ENCODE measurements around the gene PLVAP. TPM values are rescaled to one million over a fixed set of nuclear protein-coding genes. Genes with fewer than 3 reads are reported as not detected.

Gene PLVAP
- total RNA-seq, 1 donor from 2014 or later = 0.94 TPM

DNA sequence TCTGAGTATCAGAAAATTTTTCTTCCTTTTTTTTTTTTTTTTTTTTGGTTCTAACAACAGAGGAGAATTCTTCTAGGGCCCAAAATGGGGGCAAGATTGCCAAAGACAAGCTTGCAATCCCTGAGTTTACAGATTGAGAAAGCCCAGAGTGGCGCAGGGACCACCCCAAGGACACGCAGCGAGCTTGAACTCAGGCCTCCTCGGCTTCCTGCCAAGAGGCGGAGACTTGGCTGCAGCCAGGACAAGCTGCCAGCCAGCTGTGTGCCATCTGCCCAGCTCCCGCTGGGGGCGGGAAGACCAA lies 72.0 kb downstream of the PLVAP start:
- no peaks in the 10 kb centered on the region for H3K9me3 Mint-ChIP-seq
- DNase-seq (ENCODE audit: low spot score in 2 of 2, unreplicated experiment in 2 of 2) = no peak
- no peaks in the 10 kb centered on the region for H3K36me3 Mint-ChIP-seq
- peak overlapping the region; percentile 95 for H3K27ac Mint-ChIP-seq
- H3K4me1 Mint-ChIP-seq = peaks cover 38% of the 10 kb centered on the region
- no peaks in the 10 kb centered on the region for H3K27me3 Mint-ChIP-seq (ENCODE audit: low read depth)
- peak overlapping the region; percentile 90 for H3K4me3 Mint-ChIP-seq
- TF ChIP-seq, protein P1, sequence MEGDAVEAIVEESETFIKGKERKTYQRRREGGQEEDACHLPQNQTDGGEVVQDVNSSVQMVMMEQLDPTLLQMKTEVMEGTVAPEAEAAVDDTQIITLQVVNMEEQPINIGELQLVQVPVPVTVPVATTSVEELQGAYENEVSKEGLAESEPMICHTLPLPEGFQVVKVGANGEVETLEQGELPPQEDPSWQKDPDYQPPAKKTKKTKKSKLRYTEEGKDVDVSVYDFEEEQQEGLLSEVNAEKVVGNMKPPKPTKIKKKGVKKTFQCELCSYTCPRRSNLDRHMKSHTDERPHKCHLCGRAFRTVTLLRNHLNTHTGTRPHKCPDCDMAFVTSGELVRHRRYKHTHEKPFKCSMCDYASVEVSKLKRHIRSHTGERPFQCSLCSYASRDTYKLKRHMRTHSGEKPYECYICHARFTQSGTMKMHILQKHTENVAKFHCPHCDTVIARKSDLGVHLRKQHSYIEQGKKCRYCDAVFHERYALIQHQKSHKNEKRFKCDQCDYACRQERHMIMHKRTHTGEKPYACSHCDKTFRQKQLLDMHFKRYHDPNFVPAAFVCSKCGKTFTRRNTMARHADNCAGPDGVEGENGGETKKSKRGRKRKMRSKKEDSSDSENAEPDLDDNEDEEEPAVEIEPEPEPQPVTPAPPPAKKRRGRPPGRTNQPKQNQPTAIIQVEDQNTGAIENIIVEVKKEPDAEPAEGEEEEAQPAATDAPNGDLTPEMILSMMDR (IDR thresholded peaks at IDR 0.05; ENCODE audit: unreplicated experiment) = no peak

DNA sequence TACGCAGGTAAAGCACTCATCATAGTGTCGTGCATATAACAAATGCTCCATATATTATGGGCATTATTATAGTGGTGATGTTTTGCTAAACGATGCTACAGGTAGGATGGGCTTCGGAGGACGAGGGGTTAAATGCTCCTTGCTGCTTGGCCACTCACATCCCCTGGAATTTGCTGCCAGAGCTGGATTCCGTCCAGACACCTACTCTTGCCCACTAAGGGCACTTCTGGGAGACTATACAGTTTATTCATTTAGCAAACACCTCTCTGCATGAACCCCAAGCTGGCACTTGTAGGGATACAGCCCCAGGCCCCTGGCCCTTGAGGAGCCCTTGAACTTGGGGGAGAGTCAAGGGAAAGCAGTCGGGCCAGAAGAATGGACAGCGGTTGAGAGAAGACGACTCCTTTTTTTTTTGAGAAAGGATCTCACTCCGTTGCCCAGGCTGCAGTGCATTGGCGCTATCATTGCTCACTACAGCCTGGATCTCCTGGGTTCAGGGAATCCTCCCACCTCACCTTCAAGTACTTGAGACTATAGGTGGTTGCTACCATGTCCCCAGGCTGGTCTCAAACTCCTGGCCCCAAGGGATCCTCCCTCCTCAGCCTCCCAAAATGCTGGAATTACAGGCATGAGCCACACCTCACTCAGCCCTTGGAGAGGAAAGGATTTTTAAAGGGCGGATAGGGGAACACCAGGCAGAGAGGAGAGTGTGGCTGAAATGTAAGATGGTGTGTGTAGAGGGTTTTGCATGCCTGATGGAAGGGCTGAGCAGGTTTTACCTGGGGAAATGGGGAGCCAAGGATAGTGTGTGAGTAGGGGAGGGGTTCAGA lies 72.5 kb downstream of the PLVAP start:
- Mint-ChIP-seq H3K4me3 (peak overlapping the region; percentile 90), H3K27ac (peak overlapping the region; percentile 81), H3K4me1 (peaks cover 36% of the 10 kb centered on the region), H3K27me3 (ENCODE audit: low read depth) (no peaks in the 10 kb centered on the region), H3K9me3 (no peaks in the 10 kb centered on the region), H3K36me3 (no peaks in the 10 kb centered on the region)
- TF ChIP-seq, protein P1 (IDR thresholded peaks at IDR 0.05; ENCODE audit: unreplicated experiment) = no peak
- no peak for DNase-seq (ENCODE audit: low spot score in 2 of 2, unreplicated experiment in 2 of 2)

DNA sequence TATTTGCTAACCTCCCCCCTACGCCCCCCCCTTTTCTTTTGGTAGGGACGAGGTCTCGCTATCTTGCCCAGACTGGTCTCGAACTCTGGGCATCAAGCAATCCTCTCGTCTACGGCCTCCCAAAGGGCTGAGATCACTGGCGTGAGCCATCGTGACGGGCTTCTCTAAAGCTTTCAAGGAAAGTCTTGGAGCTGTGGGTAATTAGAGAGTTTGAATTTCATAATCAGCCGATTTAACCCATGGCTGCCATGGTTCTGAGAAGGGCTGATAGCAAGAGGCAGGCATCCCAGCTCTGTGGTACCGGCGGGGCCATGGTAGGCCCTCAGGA lies 73.2 kb downstream of the PLVAP start:
- H3K27me3 Mint-ChIP-seq (ENCODE audit: low read depth) = no peaks in the 10 kb centered on the region
- TF ChIP-seq, protein P1 (IDR thresholded peaks at IDR 0.05; ENCODE audit: unreplicated experiment) = no peak
- peak overlapping the region; percentile 75 for H3K4me3 Mint-ChIP-seq
- no peaks in the 10 kb centered on the region for H3K36me3 Mint-ChIP-seq
- no peaks in the 10 kb centered on the region for H3K9me3 Mint-ChIP-seq
- peaks cover 30% of the 10 kb centered on the region for H3K4me1 Mint-ChIP-seq
- no peak for DNase-seq (ENCODE audit: low spot score in 2 of 2, unreplicated experiment in 2 of 2)
- peak overlapping the region; percentile 53 for H3K27ac Mint-ChIP-seq

DNA sequence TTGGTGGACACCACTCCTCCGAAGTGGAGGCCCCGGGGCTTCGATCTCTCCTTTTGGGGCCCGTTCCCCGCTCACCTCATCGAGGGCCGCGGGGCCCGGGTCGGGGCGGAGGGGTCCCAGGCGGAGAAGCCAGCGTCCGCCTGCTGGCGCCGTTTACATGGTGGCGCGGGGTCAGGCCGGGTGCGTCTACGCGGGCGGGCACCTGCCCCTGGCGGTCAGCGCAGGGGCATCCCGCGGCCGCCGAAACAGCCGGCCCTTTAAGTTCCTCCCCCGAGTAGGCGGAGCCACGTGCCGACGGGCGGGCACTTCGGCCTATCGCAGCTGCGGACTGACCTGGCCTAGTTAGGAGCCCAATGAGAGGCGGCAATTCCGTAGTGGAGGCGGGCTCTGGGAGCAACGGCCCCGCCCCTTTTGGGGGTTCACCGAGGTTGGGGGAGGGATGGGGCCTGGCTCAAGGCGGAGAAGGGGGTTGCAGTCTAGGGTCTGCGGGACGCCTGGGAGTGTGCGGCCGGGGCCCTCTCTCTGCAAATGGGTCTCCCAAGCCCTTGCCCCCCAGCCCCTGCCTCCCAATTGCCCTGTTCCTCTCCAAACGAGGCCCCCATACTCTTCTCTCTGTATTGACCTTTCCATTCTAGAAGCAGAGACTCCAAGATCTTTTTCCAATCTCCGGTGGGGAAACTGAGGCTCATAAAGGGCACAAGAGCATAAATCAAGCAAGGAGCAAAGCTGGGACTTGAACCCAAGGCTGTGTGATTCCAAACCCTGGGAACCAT lies 73.8 kb downstream of the PLVAP start, which contains the start of gene ABHD8:
ABHD8 (minus strand) TSS at position 259 of the 773 bp plus-strand sequence. CDS start 1,809 bp downstream, outside the sequence.
- H3K4me1 Mint-ChIP-seq = peaks cover 30% of the 10 kb centered on the region
- peak; percentile 89 to 97 for DNase-seq (ENCODE audit: low spot score in 2 of 2, unreplicated experiment in 2 of 2)
- H3K27me3 Mint-ChIP-seq (ENCODE audit: low read depth) = no peaks in the 10 kb centered on the region
- H3K36me3 Mint-ChIP-seq = peaks cover 1% of the 10 kb centered on the region
- H3K4me3 Mint-ChIP-seq = peak within 1 kb of the TSS; percentile 75
- TF ChIP-seq, protein P1 (IDR thresholded peaks at IDR 0.05; ENCODE audit: unreplicated experiment) = peak; percentile 56
- no peaks in the 10 kb centered on the region for H3K9me3 Mint-ChIP-seq
- peak within 1 kb of the TSS; percentile 66 for H3K27ac Mint-ChIP-seq

DNA sequence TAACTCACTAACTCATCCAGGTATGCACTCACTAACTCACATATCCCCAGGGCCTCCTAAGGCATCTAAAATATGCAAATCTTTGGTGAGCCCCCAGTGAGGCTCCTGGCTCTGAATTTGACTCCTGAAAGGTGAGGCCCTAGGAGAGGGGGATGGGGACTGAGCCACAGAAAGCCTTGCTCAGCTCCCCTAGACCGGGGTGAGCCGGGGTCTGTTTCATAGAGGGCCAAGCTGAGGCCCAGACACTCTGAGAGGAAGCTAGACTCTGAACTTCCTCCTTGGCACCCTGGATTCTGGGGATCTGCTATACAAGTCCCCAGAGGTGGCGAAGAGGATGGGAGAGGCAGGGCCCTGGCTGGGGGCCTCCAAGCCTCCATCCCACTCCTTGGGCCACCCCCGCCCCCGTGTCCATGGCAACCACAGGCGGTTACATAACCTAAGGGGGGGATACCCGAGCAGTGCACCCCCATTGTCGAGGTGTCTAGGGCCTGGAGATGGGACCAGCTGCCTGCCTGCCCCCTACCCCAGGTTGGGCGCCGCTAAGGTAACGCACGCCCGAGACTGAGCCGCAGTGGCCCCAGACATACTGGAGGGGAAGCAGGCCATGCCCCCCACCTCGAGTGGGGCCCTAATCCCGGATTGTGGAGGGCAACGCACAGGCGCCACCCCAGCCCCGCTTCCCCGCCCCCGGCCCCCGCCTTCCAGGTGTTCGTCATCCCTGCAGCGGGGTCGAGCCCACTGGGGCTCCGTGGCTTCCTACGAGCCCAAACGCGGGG lies 74.6 kb downstream of the PLVAP start:
- peak in 1 of 2 experiments; percentile 49 for DNase-seq (ENCODE audit: low spot score in 2 of 2, unreplicated experiment in 2 of 2)
- Mint-ChIP-seq H3K36me3 (peaks cover 5% of the 10 kb centered on the region), H3K27me3 (ENCODE audit: low read depth) (no peaks in the 10 kb centered on the region), H3K27ac (peak overlapping the region; percentile 66), H3K9me3 (no peaks in the 10 kb centered on the region), H3K4me3 (peak overlapping the region; percentile 75), H3K4me1 (peaks cover 25% of the 10 kb centered on the region)
- TF ChIP-seq, protein P1 (IDR thresholded peaks at IDR 0.05; ENCODE audit: unreplicated experiment) = no peak

Other genes starting within 250 kb of the PLVAP start
- 24.4 to 26.0 TPM (median 25.8 TPM) in 3 replicates for gene USE1, start 162.0 kb downstream of the PLVAP start, total RNA-seq
- 14.3 to 19.2 TPM (median 16.2 TPM) in 3 replicates for gene OCEL1, start 151.1 kb downstream of the PLVAP start, total RNA-seq
- 59.1 to 61.8 TPM (median 61.2 TPM) in 3 replicates for gene NR2F6, start 131.4 kb downstream of the PLVAP start, total RNA-seq
- 0.45 TPM in 1 of 3 replicates, not detected in the others for gene USHBP1, start 112.6 kb downstream of the PLVAP start, total RNA-seq
- 91.6 to 98.6 TPM (median 92.2 TPM) in 3 replicates for gene BABAM1, start 109.9 kb downstream of the PLVAP start, total RNA-seq
- 3.6 to 4.1 TPM (median 3.7 TPM) in 3 replicates for gene ANKLE1, start 95.4 kb downstream of the PLVAP start, total RNA-seq
- 25.4 to 26.4 TPM (median 26.1 TPM) in 3 replicates for gene ABHD8, start 73.9 kb downstream of the PLVAP start, total RNA-seq
- gene MRPL34, start 71.5 kb downstream of the PLVAP start, total RNA-seq = 47.7 to 51.0 TPM (median 50.1 TPM) in 3 replicates
- gene DDA1, start 67.8 kb downstream of the PLVAP start, total RNA-seq = 37.3 to 39.6 TPM (median 38.3 TPM) in 3 replicates
- gene ANO8, start 42.5 kb downstream of the PLVAP start, total RNA-seq = 42.1 to 43.7 TPM (median 43.5 TPM) in 3 replicates
- gene GTPBP3, start 39.8 kb downstream of the PLVAP start, total RNA-seq = 42.5 to 47.0 TPM (median 45.0 TPM) in 3 replicates
- 8.7 to 11.9 TPM (median 10.9 TPM) in 3 replicates for gene CCDC194, start 16.9 kb upstream of the PLVAP start, total RNA-seq
- 326 to 362 TPM (median 360 TPM) in 3 replicates for gene BST2, start 28.3 kb upstream of the PLVAP start, total RNA-seq
- 53.5 to 57.2 TPM (median 54.5 TPM) in 3 replicates for gene MVB12A, start 42.7 kb upstream of the PLVAP start, total RNA-seq
- gene TMEM221, start 71.3 kb upstream of the PLVAP start, total RNA-seq = 4.8 to 6.0 TPM (median 5.1 TPM) in 3 replicates
- gene NXNL1, start 83.6 kb upstream of the PLVAP start, total RNA-seq = not detected in 3 replicates
- 25.1 to 27.5 TPM (median 26.0 TPM) in 3 replicates for gene SLC27A1, start 93.2 kb upstream of the PLVAP start, total RNA-seq
- 100.0 to 106 TPM (median 104 TPM) in 3 replicates for gene PGLS, start 134.3 kb upstream of the PLVAP start, total RNA-seq
- gene COLGALT1, start 178.3 kb upstream of the PLVAP start, total RNA-seq = 58.0 to 61.9 TPM (median 59.3 TPM) in 3 replicates